Measurements from ENCODE around the gene PTPN7.

PTPN7 gene

DNA sequence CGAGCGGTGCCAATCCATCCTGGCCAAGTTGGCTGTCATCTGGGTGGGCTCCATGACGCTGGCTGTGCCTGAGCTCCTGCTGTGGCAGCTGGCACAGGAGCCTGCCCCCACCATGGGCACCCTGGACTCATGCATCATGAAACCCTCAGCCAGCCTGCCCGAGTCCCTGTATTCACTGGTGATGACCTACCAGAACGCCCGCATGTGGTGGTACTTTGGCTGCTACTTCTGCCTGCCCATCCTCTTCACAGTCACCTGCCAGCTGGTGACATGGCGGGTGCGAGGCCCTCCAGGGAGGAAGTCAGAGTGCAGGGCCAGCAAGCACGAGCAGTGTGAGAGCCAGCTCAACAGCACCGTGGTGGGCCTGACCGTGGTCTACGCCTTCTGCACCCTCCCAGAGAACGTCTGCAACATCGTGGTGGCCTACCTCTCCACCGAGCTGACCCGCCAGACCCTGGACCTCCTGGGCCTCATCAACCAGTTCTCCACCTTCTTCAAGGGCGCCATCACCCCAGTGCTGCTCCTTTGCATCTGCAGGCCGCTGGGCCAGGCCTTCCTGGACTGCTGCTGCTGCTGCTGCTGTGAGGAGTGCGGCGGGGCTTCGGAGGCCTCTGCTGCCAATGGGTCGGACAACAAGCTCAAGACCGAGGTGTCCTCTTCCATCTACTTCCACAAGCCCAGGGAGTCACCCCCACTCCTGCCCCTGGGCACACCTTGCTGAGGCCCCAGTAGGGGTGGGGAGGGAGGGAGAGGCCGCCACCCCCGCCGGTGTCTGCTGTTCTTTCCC is 32.4 kb downstream of the PTPN7 start:
- H3K4me3 ChIP-seq (ENCODE audit: low read depth, low read length), result no peak overlapping the region
- no peak for DNase-seq (ENCODE audit: low read depth)
- TF ChIP-seq, protein P1, sequence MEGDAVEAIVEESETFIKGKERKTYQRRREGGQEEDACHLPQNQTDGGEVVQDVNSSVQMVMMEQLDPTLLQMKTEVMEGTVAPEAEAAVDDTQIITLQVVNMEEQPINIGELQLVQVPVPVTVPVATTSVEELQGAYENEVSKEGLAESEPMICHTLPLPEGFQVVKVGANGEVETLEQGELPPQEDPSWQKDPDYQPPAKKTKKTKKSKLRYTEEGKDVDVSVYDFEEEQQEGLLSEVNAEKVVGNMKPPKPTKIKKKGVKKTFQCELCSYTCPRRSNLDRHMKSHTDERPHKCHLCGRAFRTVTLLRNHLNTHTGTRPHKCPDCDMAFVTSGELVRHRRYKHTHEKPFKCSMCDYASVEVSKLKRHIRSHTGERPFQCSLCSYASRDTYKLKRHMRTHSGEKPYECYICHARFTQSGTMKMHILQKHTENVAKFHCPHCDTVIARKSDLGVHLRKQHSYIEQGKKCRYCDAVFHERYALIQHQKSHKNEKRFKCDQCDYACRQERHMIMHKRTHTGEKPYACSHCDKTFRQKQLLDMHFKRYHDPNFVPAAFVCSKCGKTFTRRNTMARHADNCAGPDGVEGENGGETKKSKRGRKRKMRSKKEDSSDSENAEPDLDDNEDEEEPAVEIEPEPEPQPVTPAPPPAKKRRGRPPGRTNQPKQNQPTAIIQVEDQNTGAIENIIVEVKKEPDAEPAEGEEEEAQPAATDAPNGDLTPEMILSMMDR (IDR thresholded peaks at IDR 0.05; ENCODE audit: low read depth, low read length), result no peak
- TF ChIP-seq POLR2A (IDR thresholded peaks at IDR 0.05; ENCODE audit: extremely low read depth, insufficient read length) (no peak), MYC (IDR thresholded peaks at IDR 0.05; ENCODE audit: low read depth, low read length) (no peak)
- TF ChIP-seq, protein P2, sequence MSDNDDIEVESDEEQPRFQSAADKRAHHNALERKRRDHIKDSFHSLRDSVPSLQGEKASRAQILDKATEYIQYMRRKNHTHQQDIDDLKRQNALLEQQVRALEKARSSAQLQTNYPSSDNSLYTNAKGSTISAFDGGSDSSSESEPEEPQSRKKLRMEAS (IDR thresholded peaks at IDR 0.05; ENCODE audit: low read depth, low read length), result no peak

DNA sequence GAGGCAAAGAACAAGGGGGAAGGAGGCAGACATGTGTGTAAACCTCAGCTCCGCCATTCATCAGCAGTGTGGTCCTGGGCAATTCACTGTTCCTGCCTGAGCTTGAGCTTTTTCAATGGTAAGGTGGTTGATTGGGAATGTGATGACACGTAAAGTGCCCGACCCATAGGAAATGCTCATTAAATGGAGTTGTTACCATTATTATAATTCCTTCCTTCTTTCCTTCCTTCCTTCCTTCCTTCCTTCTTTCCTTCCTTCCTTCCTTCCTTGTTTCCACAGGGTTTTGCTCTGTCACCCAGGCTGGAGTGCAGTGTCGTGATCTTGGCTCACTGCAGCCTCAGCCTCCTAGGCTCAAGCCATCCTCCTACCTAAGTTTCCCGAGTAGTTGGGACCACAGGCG is 33.3 kb downstream of the PTPN7 start:
- TF ChIP-seq, protein P2 (IDR thresholded peaks at IDR 0.05; ENCODE audit: low read depth, low read length), result no peak
- TF ChIP-seq MYC (IDR thresholded peaks at IDR 0.05; ENCODE audit: low read depth, low read length) (no peak), POLR2A (IDR thresholded peaks at IDR 0.05; ENCODE audit: extremely low read depth, insufficient read length) (no peak)
- TF ChIP-seq, protein P1 (IDR thresholded peaks at IDR 0.05; ENCODE audit: low read depth, low read length), result no peak
- DNase-seq (ENCODE audit: low read depth), result no peak
- H3K4me3 ChIP-seq (ENCODE audit: low read depth, low read length), result no peak overlapping the region

DNA sequence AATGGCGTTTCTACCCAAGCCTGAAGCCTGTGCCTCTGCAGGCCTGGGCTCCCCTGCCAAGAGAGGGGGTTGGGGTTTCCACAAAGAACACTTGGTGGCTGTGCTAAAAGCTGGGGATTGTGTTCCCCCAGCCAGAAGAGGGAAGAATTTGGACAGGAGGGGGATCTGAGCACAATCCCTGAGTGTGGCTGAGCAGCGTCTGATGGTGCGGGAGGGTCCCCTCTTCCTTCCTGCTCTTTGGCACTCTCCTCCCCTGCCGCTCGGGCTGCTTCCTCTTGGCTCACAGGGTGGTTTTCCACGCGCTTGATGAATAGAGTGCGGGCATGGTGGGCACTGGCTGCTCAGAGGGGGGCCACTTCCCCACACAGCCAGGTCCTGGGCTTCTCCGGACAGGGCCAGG is 34.0 kb downstream of the PTPN7 start:
- no peak for DNase-seq (ENCODE audit: low read depth)
- no peak overlapping the region for H3K4me3 ChIP-seq (ENCODE audit: low read depth, low read length)
- TF ChIP-seq, protein P1 (IDR thresholded peaks at IDR 0.05; ENCODE audit: low read depth, low read length), result no peak
- TF ChIP-seq MYC (IDR thresholded peaks at IDR 0.05; ENCODE audit: low read depth, low read length), result no peak
- TF ChIP-seq, protein P2 (IDR thresholded peaks at IDR 0.05; ENCODE audit: low read depth, low read length), result no peak
- TF ChIP-seq POLR2A (IDR thresholded peaks at IDR 0.05; ENCODE audit: extremely low read depth, insufficient read length), result no peak

DNA sequence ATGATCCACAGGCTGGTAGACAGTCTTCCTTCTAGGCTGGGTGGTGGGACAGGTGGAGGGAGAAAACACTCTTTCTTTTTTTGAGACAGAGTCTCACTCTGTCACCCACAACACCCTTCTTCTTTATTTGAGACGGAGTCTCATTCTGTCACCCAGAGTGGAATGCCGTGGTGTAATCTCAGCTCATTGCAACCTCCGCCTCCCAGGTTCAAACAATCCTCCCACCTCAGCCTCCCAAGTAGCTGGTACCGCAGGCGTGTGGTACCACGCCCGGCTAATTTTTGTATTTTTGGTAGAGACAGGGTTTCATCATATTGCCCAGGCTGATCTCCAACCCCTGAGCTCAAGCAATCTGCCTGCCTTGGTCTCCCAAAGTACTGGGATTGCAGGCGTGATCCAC is 34.8 kb downstream of the PTPN7 start:
- DNase-seq (ENCODE audit: low read depth), result no peak
- TF ChIP-seq POLR2A (IDR thresholded peaks at IDR 0.05; ENCODE audit: extremely low read depth, insufficient read length), result no peak
- TF ChIP-seq, protein P1 (IDR thresholded peaks at IDR 0.05; ENCODE audit: low read depth, low read length), result no peak
- no peak for TF ChIP-seq MYC (IDR thresholded peaks at IDR 0.05; ENCODE audit: low read depth, low read length)
- TF ChIP-seq, protein P2 (IDR thresholded peaks at IDR 0.05; ENCODE audit: low read depth, low read length), result no peak
- H3K4me3 ChIP-seq (ENCODE audit: low read depth, low read length), result no peak overlapping the region

DNA sequence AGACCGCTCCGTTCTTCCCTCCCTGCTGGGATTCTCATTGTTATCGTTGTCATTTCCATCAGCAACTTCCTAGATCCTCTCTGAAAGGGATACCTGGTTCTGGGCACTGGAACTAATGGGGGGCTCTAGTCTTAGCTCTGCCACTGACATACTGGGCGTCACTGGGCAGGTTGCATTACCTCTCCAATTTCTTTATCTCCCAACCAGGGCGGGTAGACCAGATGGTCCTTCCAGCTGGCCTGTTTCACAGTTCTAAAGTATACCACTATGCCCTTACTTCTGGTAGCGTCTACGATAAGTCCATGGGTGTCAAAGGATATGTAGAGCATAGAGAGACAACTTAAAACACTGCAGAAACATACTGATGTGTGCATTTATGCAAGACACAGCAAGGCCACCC is 36.3 kb downstream of the PTPN7 start:
- no peak for DNase-seq (ENCODE audit: low read depth)
- no peak overlapping the region for H3K4me3 ChIP-seq (ENCODE audit: low read depth, low read length)
- TF ChIP-seq POLR2A (IDR thresholded peaks at IDR 0.05; ENCODE audit: extremely low read depth, insufficient read length), result no peak
- TF ChIP-seq MYC (IDR thresholded peaks at IDR 0.05; ENCODE audit: low read depth, low read length), result no peak
- TF ChIP-seq, protein P2 (IDR thresholded peaks at IDR 0.05; ENCODE audit: low read depth, low read length), result no peak
- TF ChIP-seq, protein P1 (IDR thresholded peaks at IDR 0.05; ENCODE audit: low read depth, low read length), result no peak
